Measurements from ENCODE around the gene ERCC5.

GRCh38 chr13:102817907-102818306 lies 27.9 kb upstream of the ERCC5 start:
- TF ChIP-seq CTCF (IDR thresholded peaks at IDR 0.05), result no peak
- no peak for TF ChIP-seq POLR2A (IDR thresholded peaks at IDR 0.05)
